Stimulated activated CD8-positive, alpha-beta memory T cell treated with anti-CD3 and anti-CD28 coated beads, Interleukin-15, amount 100 ng/mL, for 24 hours (primary cell): Measurements from ENCODE around the gene NOP53.

Experiments
- DNase-seq: peaks from one replicate; pipeline ENCODE4 v3.0.0-alpha.2; 2020; ENCODE audit warnings: low read depth

NOP53 gene

DNA sequence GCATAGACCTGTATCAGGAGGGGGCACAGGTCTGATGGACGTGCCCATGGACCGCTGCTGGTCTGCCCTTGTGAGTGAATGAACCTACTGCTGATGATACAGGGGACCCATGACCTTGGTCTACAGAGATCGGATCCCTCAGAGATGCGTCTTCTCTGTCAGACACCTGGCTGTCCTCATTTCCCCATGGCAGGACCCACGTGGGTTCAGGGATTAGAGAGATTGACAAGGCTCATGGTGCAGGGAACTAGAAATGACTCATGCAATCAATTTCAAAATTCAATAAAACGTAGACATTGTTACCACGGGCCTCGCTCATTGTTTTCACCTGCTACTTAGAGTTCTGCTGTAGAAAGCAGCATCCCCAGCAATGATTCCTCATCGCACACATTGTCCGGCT lies 60.0 kb downstream of the NOP53 start:
- DNase-seq: no peak

DNA sequence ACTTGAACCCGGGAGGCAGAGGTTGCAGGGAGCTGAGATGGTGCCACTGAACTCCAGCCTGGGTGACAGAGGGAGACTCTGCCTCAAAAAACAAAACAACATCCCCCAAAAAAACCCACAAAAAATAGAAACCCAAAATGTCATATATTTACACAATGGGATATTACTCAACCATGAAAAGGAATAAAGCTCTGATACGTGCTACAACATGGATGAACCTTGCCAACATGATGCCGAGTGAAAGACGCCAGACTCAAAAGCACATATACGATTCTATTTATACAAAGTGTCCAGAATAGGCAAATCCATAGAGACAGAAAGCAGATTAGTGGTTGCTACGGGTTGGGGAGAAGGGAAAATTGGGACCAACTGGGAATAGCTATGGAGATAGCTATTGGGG lies 61.1 kb downstream of the NOP53 start:
- DNase-seq: no peak
